MM.1S (cell line): ENCODE data around the gene ADAM11.

Experiments
- DNase-seq: peaks from one replicate; pipeline ENCODE4 v3.0.0-alpha.2; 2015
- H2AFZ ChIP-seq: fragments of 300-600 bp; sonication (generic); 2 replicates; pipeline ENCODE4 v1.6.0; 2016; ENCODE audit warnings: antibody characterized with exemption, low read length
- H3F3A ChIP-seq: fragments of 300-600 bp; sonication (generic); 2 replicates; pipeline ENCODE4 v1.6.1; 2016; ENCODE audit warnings: mild to moderate bottlenecking, antibody characterized with exemption, low read length, moderate library complexity, mixed read lengths; ENCODE audit not compliant: insufficient read depth
- H3K27ac ChIP-seq: fragments of 300-600 bp; sonication (generic); 2 replicates; pipeline ENCODE4 v1.5.1; 2016; ENCODE audit warnings: mild to moderate bottlenecking, low read length
- H3K27me3 ChIP-seq: fragments of 300-600 bp; sonication (generic); replicated peaks from 2 replicates; pipeline ENCODE4 v1.6.0; 2016; ENCODE audit warnings: low read length; ENCODE audit not compliant: insufficient read depth
- H3K36me3 ChIP-seq: fragments of 300-600 bp; sonication (generic); replicated peaks from 2 replicates; pipeline ENCODE4 v1.6.1; 2016; ENCODE audit warnings: mild to moderate bottlenecking, low read length, mixed read lengths; ENCODE audit not compliant: insufficient read depth
- H3K4me1 ChIP-seq: fragments of 300-600 bp; sonication (generic); 2 replicates; pipeline ENCODE4 v1.6.1; 2016; ENCODE audit warnings: low read length, mixed read lengths
- H3K4me2 ChIP-seq: fragments of 300-600 bp; sonication (generic); 2 replicates; pipeline ENCODE4 v1.6.0; 2016; ENCODE audit warnings: low read depth, low read length
- H3K4me3 ChIP-seq: fragments of 300-600 bp; sonication (generic); 2 replicates; pipeline ENCODE4 v1.5.1; 2016; ENCODE audit warnings: low read length, mixed read lengths
- H3K79me2 ChIP-seq: fragments of 300-600 bp; sonication (generic); 2 replicates; pipeline ENCODE4 v1.6.1; 2016; ENCODE audit warnings: mixed run types, low read length, mixed read lengths
- H3K9ac ChIP-seq: fragments of 300-600 bp; sonication (generic); 2 replicates; pipeline ENCODE4 v1.6.1; 2016; ENCODE audit warnings: low read length, mixed read lengths
- H3K9me2 ChIP-seq: fragments of 300-600 bp; sonication (generic); replicated peaks from 2 replicates; pipeline ENCODE4 v1.6.1; 2016; ENCODE audit warnings: mild to moderate bottlenecking, low read length, mixed read lengths; ENCODE audit not compliant: insufficient read depth
- H3K9me3 ChIP-seq: fragments of 300-600 bp; sonication (generic); replicated peaks from 2 replicates; pipeline ENCODE4 v1.6.1; 2016; ENCODE audit warnings: mild to moderate bottlenecking, low read length, mixed read lengths; ENCODE audit not compliant: insufficient read depth
- H4K20me1 ChIP-seq: fragments of 300-600 bp; sonication (generic); 2 replicates; pipeline ENCODE4 v1.6.1; 2016; ENCODE audit warnings: mild to moderate bottlenecking, low read length, moderate library complexity, mixed read lengths; ENCODE audit not compliant: insufficient read depth
- EZH2 ChIP-seq: fragments of 300-600 bp; sonication (generic); optimal IDR thresholded peaks from 2 replicates; pipeline ENCODE3; 2017; ENCODE audit warnings: low read depth, mild to moderate bottlenecking, antibody characterized with exemption, low read length, mixed read lengths
- EZH2phosphoT487 ChIP-seq: fragments of 300-600 bp; sonication (generic); IDR thresholded peaks from 2 replicates; pipeline ENCODE4 v1.6.1; 2018; ENCODE audit warnings: antibody characterized with exemption, low read length
- TF ChIP-seq, protein P1 (sequence below): fragments of 300-600 bp; sonication (generic); IDR thresholded peaks from 2 replicates; pipeline ENCODE4 v1.5.1; 2016; ENCODE audit warnings: antibody characterized with exemption, low read length, mixed read lengths

The ADAM11 gene

DNA sequence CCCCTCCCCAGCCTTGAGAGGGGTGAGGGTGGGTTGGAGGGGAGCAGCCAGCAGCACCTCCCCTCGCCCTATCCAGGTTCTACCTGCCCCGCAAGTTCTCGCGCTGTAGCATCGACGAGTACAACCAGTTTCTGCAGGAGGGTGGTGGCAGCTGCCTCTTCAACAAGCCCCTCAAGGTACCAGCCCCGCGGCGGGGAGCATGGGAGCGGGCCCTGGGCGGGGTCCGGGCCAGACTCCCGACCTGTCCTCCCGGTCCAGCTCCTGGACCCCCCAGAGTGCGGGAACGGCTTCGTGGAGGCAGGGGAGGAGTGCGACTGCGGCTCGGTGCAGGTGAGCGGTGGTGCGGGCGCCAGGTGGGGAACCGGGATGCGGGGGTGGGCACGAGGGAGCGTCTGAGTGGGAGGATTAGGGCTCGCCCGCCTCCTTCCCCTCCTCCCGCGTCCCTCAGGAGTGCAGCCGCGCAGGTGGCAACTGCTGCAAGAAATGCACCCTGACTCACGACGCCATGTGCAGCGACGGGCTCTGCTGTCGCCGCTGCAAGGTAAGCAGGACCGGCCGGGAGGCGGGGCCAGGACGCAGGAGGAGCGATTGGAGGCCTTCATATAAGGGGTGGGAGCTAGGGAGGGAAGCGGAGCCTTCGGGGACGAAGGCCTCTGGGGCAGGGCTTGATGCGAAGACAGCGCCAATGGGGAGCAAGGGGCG lies 16.5 kb downstream of the ADAM11 start:
- peak overlapping the region; percentile 91 for H3K4me2 ChIP-seq
- no peaks in the 10 kb centered on the region for H3K9me2 ChIP-seq
- no peaks in the 10 kb centered on the region for H3K36me3 ChIP-seq
- H3K9me3 ChIP-seq: no peaks in the 10 kb centered on the region
- H3K4me1 ChIP-seq: peaks cover 6% of the 10 kb centered on the region; the same call in 1 of the 2 replicates
- H3K9ac ChIP-seq: peak overlapping the region; percentile 45; the same call in 1 of the 2 replicates
- 0 out of 2 replicates have a peak, but pooled peaks cover 6% of the 10 kb centered on the region for H3K27me3 ChIP-seq
- no peaks in the 10 kb centered on the region for H4K20me1 ChIP-seq
- peak overlapping the region; percentile 12; the same call in 1 of the 2 replicates for H3K27ac ChIP-seq
- peak; percentile 99 for DNase-seq
- peak overlapping the region; percentile 65 for H3K4me3 ChIP-seq
- peak overlapping the region; percentile 93 for H2AFZ ChIP-seq
- peaks cover 5% of the 10 kb centered on the region for H3F3A ChIP-seq
- no peak for TF ChIP-seq EZH2phosphoT487
- TF ChIP-seq EZH2: no peak
- TF ChIP-seq, protein P1, sequence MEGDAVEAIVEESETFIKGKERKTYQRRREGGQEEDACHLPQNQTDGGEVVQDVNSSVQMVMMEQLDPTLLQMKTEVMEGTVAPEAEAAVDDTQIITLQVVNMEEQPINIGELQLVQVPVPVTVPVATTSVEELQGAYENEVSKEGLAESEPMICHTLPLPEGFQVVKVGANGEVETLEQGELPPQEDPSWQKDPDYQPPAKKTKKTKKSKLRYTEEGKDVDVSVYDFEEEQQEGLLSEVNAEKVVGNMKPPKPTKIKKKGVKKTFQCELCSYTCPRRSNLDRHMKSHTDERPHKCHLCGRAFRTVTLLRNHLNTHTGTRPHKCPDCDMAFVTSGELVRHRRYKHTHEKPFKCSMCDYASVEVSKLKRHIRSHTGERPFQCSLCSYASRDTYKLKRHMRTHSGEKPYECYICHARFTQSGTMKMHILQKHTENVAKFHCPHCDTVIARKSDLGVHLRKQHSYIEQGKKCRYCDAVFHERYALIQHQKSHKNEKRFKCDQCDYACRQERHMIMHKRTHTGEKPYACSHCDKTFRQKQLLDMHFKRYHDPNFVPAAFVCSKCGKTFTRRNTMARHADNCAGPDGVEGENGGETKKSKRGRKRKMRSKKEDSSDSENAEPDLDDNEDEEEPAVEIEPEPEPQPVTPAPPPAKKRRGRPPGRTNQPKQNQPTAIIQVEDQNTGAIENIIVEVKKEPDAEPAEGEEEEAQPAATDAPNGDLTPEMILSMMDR: no peak
- H3K79me2 ChIP-seq: no peaks in the 10 kb centered on the region

DNA sequence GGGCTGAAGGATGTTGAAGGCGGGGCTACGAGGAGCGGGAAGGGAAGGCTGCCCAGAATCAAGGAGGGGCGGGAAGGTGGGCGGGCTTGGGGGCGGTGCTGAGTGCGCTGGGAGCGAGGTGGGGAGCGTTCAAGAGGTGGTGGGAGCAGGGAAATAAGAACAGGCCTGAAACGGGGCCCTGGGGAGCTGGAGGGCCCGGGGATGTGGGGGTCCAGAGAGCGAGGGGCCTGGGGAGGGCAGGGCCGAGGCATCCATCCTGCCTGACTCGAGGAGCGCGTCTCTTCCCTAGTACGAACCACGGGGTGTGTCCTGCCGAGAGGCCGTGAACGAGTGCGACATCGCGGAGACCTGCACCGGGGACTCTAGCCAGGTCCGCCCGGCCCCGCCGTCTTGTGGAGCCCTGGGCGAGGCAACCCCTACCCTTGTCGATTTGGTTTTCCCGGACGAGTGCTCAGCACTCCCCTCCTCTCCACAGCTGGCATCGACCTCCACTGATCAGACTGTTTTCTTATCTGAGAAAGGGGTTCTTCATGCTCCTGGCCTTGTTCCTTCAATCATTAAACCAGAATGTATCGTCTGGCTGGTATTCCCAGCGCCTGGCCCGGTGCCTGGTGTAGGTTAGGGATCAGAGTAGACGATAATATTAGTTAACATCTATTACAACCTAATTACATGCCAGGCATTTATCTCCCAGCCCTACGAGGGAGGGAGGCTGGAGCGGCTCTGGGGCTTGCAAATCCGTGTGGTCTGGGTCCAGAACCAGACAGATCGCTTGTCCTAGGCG lies 17.2 kb downstream of the ADAM11 start:
- H3K9me3 ChIP-seq: no peaks in the 10 kb centered on the region
- TF ChIP-seq EZH2phosphoT487 (no peak), EZH2 (no peak)
- TF ChIP-seq, protein P1: no peak
- H3K4me3 ChIP-seq: peak overlapping the region; percentile 64
- H2AFZ ChIP-seq: peak overlapping the region; percentile 60
- DNase-seq: no peak
- H3K79me2 ChIP-seq: no peaks in the 10 kb centered on the region
- H3F3A ChIP-seq: peaks cover 5% of the 10 kb centered on the region
- H3K4me1 ChIP-seq: peaks cover 6% of the 10 kb centered on the region; the same call in 1 of the 2 replicates
- H4K20me1 ChIP-seq: no peaks in the 10 kb centered on the region
- no peaks in the 10 kb centered on the region for H3K36me3 ChIP-seq
- H3K27me3 ChIP-seq: 0 out of 2 replicates have a peak, but pooled peaks cover 6% of the 10 kb centered on the region
- H3K27ac ChIP-seq: no peak overlapping the region
- H3K9me2 ChIP-seq: no peaks in the 10 kb centered on the region
- peak overlapping the region; percentile 91 for H3K4me2 ChIP-seq
- peak overlapping the region; percentile 38; the same call in 1 of the 2 replicates for H3K9ac ChIP-seq

DNA sequence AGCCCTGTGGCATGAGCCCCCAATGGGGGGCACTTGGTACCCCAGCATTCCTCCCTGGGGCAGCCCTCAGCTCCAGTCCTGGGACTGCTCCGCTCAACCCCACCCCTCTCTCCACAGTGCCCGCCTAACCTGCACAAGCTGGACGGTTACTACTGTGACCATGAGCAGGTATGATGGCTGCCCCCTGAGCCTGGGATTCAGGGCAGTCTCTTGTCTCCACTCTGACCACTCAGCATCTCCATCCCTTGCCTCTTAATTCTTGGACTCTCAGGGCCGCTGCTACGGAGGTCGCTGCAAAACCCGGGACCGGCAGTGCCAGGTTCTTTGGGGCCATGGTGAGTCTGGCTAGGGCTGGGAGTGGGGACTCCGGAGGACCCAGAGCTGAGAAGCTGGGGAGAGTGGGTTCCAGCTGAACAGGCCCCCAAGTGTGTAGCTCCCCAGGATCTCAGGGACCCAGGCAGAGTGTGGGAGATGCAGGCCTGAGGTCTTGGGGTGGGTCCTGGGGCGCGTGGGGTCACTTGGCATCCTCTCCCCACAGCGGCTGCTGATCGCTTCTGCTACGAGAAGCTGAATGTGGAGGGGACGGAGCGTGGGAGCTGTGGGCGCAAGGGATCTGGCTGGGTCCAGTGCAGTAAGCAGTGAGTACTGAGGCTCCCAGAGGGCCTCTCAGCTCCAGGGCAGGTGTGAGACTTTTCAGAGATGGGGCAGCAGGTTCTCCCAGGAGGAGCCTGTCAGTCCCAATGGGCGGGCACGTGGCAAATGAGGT lies 18.0 kb downstream of the ADAM11 start:
- no peaks in the 10 kb centered on the region for H3K79me2 ChIP-seq
- H3K27me3 ChIP-seq: no peaks in the 10 kb centered on the region
- H3K9ac ChIP-seq: no peak overlapping the region; the same call in 1 of the 2 replicates
- H3K4me2 ChIP-seq: peak overlapping the region; percentile 91; the same call in 1 of the 2 replicates
- DNase-seq: no peak
- no peaks in the 10 kb centered on the region for H4K20me1 ChIP-seq
- no peak overlapping the region for H3K27ac ChIP-seq
- TF ChIP-seq, protein P1: no peak
- TF ChIP-seq EZH2phosphoT487 (no peak), EZH2 (no peak)
- peaks cover 5% of the 10 kb centered on the region for H3F3A ChIP-seq
- no peak overlapping the region for H2AFZ ChIP-seq
- H3K36me3 ChIP-seq: no peaks in the 10 kb centered on the region
- peaks cover 6% of the 10 kb centered on the region; the same call in 1 of the 2 replicates for H3K4me1 ChIP-seq
- H3K4me3 ChIP-seq: no peak overlapping the region
- H3K9me2 ChIP-seq: no peaks in the 10 kb centered on the region
- H3K9me3 ChIP-seq: no peaks in the 10 kb centered on the region
